GM23338 (cell line): ENCODE measurements around the gene PCNX1.

Experiments
- CREB1 ChIP-seq: fragments of 250-450 bp; sonication (Bioruptor Pico); IDR thresholded peaks from 2 replicates; pipeline ENCODE4 v1.5.0; 2020; ENCODE audit warnings: low read depth, mild to moderate bottlenecking, moderate library complexity
- CTCF ChIP-seq, 2 experiments: fragments of 200-600 bp in 1 of 2; sonication (generic) in 1 of 2; conservative IDR thresholded peaks; 2 replicates each; pipeline versions ENCODE4 v1.5.1 to v1.6.1; 2016 to 2017; ENCODE audit warnings: antibody characterized with exemption in 2 of 2, low read depth in 2 of 2, mild to moderate bottlenecking in 2 of 2, moderate library complexity in 1 of 2
- EZH2 ChIP-seq: fragments of 200-600 bp; sonication (generic); IDR thresholded peaks from one replicate; pipeline ENCODE4 v1.8.0; 2017; ENCODE audit warnings: antibody characterized with exemption, mild to moderate bottlenecking, low read depth; ENCODE audit not compliant: unreplicated experiment
- EZH2phosphoT487 ChIP-seq: fragments of 200-600 bp; sonication (generic); IDR thresholded peaks from one replicate; pipeline ENCODE4 v1.8.1; 2018; ENCODE audit warnings: antibody characterized with exemption; ENCODE audit not compliant: unreplicated experiment
- NANOG ChIP-seq: IDR thresholded peaks from 2 replicates; pipeline ENCODE4 v1.6.1; 2016; ENCODE audit warnings: antibody characterized with exemption, borderline replicate concordance
- POLR2AphosphoS5 ChIP-seq: IDR thresholded peaks from 2 replicates; pipeline ENCODE4 v1.6.1; 2016; ENCODE audit warnings: antibody characterized with exemption, low read depth
- STAT1 ChIP-seq: IDR thresholded peaks from one replicate; pipeline ENCODE4 v1.6.1; 2016; ENCODE audit warnings: antibody characterized with exemption; ENCODE audit not compliant: unreplicated experiment
- TF ChIP-seq, protein P1 (sequence below): IDR thresholded peaks from one replicate; pipeline ENCODE4 v1.6.1; 2018; ENCODE audit warnings: antibody characterized with exemption; ENCODE audit not compliant: unreplicated experiment

- TF ChIP-seq EZH2: no peak
- no peak for TF ChIP-seq NANOG
- no peak for TF ChIP-seq CTCF (conservative IDR thresholded peaks at IDR 0.05; ENCODE audit: low read depth in 2 of 2)
- no peak for TF ChIP-seq POLR2AphosphoS5
- no peak for TF ChIP-seq STAT1
- no peak for TF ChIP-seq EZH2phosphoT487
- no peak for TF ChIP-seq CREB1
- TF ChIP-seq, protein P1, sequence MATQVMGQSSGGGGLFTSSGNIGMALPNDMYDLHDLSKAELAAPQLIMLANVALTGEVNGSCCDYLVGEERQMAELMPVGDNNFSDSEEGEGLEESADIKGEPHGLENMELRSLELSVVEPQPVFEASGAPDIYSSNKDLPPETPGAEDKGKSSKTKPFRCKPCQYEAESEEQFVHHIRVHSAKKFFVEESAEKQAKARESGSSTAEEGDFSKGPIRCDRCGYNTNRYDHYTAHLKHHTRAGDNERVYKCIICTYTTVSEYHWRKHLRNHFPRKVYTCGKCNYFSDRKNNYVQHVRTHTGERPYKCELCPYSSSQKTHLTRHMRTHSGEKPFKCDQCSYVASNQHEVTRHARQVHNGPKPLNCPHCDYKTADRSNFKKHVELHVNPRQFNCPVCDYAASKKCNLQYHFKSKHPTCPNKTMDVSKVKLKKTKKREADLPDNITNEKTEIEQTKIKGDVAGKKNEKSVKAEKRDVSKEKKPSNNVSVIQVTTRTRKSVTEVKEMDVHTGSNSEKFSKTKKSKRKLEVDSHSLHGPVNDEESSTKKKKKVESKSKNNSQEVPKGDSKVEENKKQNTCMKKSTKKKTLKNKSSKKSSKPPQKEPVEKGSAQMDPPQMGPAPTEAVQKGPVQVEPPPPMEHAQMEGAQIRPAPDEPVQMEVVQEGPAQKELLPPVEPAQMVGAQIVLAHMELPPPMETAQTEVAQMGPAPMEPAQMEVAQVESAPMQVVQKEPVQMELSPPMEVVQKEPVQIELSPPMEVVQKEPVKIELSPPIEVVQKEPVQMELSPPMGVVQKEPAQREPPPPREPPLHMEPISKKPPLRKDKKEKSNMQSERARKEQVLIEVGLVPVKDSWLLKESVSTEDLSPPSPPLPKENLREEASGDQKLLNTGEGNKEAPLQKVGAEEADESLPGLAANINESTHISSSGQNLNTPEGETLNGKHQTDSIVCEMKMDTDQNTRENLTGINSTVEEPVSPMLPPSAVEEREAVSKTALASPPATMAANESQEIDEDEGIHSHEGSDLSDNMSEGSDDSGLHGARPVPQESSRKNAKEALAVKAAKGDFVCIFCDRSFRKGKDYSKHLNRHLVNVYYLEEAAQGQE: no peak
Observed at GRCh38 chr14:70888681-70889175, 18.5 kb upstream of the PCNX1 start.
